Fibroblast of pulmonary artery (primary cell): ENCODE results near the gene OLR1.

Experiments
- DNase-seq: peaks from one replicate; pipeline ENCODE4 v3.0.0-alpha.2; 2010; ENCODE audit warnings: low read depth
- H3K4me3 ChIP-seq: replicated peaks from 2 replicates; pipeline ENCODE4 v1.5.1; 2011; ENCODE audit warnings: low read depth, mild to moderate bottlenecking, control low read depth, low read length, moderate library complexity
- CTCF ChIP-seq: IDR thresholded peaks from 2 replicates; pipeline ENCODE4 v1.5.1; 2011; ENCODE audit warnings: mild to moderate bottlenecking, control low read depth, low read length, inconsistent platforms; ENCODE audit errors: missing control alignments

The OLR1 gene

DNA sequence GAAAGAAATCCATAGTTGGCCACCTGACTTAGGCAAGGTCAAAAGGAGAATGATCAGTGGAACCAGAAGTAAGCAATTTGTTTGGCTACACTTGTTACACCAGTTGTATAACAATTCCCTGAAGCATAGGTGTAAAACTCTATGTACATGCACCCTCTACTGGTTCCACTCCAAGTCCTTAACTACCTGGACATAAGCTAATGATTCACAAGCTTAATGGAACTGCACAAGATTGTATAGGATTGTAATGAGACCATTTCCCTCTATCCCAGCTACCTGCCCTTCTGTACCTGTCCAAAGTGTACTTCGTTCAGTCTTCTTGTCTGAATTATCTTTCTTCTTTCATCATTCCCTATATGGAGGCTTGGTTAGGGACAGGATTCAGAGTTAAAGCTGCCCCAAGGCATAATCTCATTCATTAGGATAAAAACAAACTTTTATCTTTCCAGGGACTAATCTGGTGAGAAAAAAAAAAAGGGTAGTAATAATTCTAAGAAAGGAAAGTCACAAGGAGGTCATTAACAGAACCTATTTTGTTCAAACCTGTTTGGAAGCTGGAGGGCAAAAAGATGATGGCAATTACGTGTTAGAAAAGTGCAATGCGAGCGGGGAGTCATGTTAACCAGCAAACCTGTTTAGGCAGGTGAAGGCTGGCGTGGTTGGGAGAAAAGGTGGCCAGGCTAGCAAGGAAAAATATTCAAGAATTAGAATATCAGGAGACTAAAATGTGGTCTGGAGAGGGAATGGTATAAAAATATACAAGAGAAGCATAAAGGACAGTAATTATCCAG is 4.1 kb upstream of the OLR1 start:
- no peak overlapping the region for H3K4me3 ChIP-seq
- no peak for TF ChIP-seq CTCF
- no peak for DNase-seq

DNA sequence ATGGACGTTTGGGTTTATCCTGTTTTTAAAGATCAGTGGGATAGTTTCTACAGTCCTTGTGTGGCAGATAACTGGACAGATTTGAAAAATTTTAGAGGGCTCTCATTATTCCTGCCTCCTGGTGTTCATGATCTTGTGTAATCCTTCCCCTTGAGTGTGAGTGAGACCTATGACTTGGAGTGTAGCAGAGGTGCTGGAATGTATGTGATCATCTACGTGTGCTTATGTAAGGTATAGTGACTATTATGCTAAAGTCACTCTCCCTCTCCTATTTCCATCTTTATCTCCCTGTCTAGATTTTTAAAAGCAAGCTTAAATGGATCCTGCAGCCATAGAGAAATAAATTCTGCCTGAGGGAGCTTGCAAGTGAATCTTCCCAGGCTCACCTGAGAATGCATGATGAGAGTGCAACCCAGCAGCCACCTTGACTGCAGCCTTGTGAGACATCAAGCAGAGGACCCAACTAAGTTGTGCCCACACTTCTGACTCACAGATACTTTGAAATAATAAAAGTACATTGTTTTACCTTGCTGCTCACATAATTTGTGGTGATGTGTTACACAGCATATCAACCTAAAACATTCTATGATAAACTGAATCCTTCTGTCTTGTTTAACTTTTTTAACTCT is 3.2 kb upstream of the OLR1 start:
- TF ChIP-seq CTCF, result no peak
- no peak for DNase-seq
- H3K4me3 ChIP-seq, result no peak overlapping the region

DNA sequence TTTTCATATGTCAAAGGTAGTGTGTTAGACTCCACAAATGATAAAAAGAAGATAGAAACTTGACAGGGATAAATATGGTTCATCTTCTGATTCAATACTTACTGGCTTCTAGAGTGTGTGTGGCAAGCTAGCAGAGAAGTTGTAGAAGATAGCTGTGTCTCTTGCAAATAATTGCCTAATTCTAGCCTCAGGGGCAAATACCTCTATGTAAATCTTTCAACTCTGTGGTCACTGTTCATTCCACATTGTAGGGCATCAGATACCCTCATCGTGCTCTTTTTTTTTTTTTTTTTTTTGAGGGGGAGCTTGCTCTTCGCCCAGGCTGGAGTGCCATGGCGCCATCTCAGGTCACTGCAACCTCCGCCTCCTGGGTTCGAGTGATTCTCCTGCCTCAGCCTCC is 1.7 kb downstream of the OLR1 start:
- TF ChIP-seq CTCF, result no peak
- DNase-seq, result no peak
- no peak overlapping the region for H3K4me3 ChIP-seq

DNA sequence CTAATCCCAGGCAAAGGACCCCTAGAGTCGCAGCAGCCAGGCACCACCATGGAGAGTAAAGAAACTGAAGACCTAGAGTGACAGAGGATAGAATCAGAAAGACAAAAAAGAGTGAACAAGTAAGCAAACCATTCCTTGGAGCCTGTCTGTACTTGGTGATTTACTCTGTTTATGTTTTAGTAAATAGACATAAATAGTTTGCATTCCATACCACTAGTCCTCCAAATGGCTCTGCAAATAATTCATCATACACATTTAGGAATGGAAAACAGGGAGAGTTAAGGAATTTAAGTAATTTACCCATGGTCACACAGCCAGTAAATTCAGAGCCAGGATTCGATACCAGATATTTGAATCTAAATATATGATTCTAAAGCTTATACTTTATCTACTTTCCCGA is 2.8 kb downstream of the OLR1 start:
- no peak overlapping the region for H3K4me3 ChIP-seq
- TF ChIP-seq CTCF, result no peak
- DNase-seq, result no peak

- no peak overlapping the region for H3K4me3 ChIP-seq
- DNase-seq, result peak; percentile 32
- TF ChIP-seq CTCF, result no peak
Measured at GRCh38 chr12:10167599-10167998, 4.3 kb downstream of the OLR1 start.

DNA sequence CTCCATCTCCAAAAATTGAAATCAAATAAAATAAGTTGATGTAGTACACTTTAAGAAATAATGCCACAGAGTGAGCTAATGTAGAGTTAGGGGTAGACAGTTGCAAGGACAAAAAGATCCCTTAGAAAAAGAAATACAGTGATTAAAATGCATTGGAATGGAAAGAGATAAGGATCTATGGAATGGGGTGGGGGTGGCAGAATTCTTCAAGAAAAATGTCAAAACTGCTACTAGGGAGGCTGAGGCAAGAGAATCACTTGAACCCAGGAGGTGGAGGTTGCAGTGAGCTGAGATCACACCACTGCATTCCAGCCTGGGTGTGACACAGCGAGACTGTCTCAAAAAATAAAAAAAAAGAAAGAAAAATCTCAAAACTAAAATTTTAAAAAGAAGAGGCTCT is 6.5 kb downstream of the OLR1 start:
- DNase-seq, result no peak
- no peak overlapping the region for H3K4me3 ChIP-seq
- no peak for TF ChIP-seq CTCF

DNA sequence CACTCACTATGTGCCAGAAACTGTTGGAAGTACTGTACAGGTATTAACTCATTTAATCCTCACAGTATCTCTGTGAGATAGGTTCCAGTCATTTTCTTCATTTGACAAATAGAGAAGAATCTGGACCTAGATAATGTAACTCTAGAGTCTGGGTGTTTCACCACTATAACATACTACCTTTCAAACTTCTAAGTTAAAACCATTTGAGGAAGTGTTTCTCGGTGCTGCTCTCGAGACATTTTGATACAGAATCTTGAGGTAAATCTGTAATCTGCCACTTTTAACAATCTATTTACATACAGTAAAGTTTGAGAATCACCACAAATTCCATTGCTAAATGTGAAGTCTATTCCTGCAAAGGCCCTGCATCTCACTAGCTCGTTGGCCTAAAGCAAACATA is 8.8 kb downstream of the OLR1 start:
- no peak for DNase-seq
- no peak overlapping the region for H3K4me3 ChIP-seq
- no peak for TF ChIP-seq CTCF
